Cardiac fibroblast (primary cell): ENCODE measurements around the gene ZDHHC4.

Source experiments
- DNase-seq, 2 donors: peaks; one replicate each; pipeline versions ENCODE4 v3.0.0 to v3.0.0-alpha.2; 2010; ENCODE audit warnings: low read depth in 2 of 2
- H3K4me3 ChIP-seq, 2 donors: replicated peaks in 1 of 2; 1 replicate in 1 of 2; 2 replicates in 1 of 2; pipeline ENCODE4 v1.5.1; 2011; ENCODE audit warnings: low read depth in 2 of 2, low read length in 2 of 2, mild to moderate bottlenecking in 2 of 2, moderate library complexity in 1 of 2
- TF ChIP-seq, protein P1 (sequence below): IDR thresholded peaks from one replicate; pipeline ENCODE4 v1.5.1; 2011; ENCODE audit warnings: low read depth, mild to moderate bottlenecking, low read length, inconsistent platforms

The ZDHHC4 gene

DNA sequence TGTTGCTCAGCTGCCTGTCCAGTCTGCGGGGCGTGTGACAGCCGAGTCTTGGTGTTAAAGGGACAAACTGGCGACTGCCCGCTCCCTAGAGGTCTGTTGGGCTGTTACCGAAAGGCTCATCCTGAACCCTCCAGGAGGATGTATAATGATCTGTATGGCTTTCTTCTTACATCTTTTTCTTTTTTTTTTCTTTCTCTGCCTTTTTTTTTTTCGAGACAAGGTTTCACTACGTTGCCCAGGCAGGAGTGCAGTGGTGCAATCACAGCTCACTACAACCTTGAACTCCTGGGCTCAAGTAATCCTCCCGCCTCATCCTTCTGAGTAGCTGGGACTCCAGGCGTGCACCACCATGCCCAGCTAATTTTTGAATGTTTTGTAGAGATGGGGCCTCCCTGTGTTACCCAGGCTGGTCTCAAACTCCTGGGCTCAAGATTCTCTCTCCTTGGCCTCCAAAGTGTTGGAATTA, 13.4 kb downstream of the ZDHHC4 start:
- peak overlapping the region; percentile 73 to 90 for H3K4me3 ChIP-seq
- DNase-seq: no peak
- TF ChIP-seq, protein P1, sequence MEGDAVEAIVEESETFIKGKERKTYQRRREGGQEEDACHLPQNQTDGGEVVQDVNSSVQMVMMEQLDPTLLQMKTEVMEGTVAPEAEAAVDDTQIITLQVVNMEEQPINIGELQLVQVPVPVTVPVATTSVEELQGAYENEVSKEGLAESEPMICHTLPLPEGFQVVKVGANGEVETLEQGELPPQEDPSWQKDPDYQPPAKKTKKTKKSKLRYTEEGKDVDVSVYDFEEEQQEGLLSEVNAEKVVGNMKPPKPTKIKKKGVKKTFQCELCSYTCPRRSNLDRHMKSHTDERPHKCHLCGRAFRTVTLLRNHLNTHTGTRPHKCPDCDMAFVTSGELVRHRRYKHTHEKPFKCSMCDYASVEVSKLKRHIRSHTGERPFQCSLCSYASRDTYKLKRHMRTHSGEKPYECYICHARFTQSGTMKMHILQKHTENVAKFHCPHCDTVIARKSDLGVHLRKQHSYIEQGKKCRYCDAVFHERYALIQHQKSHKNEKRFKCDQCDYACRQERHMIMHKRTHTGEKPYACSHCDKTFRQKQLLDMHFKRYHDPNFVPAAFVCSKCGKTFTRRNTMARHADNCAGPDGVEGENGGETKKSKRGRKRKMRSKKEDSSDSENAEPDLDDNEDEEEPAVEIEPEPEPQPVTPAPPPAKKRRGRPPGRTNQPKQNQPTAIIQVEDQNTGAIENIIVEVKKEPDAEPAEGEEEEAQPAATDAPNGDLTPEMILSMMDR: no peak

DNA sequence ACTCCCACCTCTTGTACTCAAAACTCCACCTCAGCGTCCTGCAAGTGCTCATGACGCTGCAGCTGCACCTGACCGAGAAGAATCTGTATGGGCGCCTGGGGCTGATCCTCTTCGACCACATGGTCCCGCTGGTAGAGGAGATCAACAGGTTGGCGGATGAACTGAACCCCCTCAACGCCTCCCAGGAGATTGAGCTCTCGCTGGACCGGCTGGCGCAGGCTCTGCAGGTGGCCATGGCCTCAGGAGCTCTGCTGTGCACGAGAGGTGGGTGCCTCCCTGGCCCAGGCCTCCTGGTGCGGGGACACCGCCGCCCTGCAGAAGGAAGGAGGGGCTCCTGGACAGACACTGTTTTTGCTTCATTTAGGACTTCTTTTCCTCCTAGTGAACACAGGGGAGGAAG, 22.8 kb downstream of the ZDHHC4 start:
- no peak for DNase-seq
- H3K4me3 ChIP-seq: no peak overlapping the region
- TF ChIP-seq, protein P1: no peak

- no peak overlapping the region for H3K4me3 ChIP-seq
- TF ChIP-seq, protein P1: no peak
- no peak for DNase-seq
Observed at GRCh38 chr7:6604458-6604857, 27.2 kb downstream of the ZDHHC4 start.

DNA sequence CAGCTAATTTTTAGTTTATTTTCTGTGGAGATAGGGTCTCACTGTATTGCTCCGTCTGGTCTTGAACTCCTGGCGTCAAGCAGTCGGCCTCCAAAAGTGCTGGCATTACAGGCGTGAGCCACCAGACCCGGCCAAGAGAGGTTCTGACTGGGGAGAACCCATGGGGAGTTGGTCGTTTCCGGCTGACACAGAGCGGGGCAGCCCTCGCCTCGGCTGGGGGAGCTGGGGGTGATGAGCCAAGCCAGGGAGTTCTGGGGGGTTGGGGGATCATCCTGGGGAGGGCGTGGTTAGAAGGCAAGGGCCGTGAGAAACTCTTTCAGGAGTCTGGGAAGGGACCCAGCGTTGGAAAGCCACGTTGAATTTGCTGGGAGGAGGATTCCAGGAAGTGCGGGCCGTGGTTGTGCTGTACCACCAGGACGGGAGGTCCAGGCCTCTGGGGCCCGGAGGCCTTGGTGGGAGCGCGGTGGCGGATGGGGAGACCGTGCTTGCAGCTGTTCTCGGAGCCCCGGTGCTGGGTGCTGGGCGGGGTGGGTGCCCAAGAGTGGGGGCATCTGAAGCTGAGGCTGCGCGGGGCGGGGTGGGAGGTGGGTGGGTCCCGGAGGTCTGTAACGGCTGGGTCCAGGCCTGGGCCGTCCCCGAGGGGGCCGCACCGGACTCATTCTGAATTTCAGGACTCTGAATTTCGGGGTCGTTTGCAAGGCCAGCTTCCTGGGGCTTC, 29.8 kb downstream of the ZDHHC4 start:
- TF ChIP-seq, protein P1: no peak
- H3K4me3 ChIP-seq: no peak overlapping the region
- DNase-seq: no peak

DNA sequence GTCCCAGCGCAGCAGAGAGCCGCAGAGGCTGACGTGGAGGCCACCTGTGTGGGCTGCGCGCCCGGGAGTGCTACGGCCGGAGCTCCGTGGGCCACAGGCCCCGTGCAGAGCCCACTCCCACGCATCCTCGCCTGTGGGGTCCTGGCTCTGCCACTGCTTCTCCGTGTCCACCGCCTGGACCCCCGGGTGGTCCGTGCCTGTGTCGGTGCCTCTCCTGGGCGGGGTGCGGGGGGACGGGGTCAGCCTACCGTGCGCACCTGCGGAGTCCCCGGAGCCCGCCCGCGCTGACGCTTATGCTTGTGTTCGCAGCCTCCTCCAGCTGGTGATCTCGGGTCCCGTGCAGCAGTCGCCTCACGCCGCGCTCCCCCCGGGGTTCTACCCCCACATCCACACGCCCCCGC, 30.4 kb downstream of the ZDHHC4 start:
- TF ChIP-seq, protein P1: no peak
- H3K4me3 ChIP-seq: no peak overlapping the region
- no peak for DNase-seq

DNA sequence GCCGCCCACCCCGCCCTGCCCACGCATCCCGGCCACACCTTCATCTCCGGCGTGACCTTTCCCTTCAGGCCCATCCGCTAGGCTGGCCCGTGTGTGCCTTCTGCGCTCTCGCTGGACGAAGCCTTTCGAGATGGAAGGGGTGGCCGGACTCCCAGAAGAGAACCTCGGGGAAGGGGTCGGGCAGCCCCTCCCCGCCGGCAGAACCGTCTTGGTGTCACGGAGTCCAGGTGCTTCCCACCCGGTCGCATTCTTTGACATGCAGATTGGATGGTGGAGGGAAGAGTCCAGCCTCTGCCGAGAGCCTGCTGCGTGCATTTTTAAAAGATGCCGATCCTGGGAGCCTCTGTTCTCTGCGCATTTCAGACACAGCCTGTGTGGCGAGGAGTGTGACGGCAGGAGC, 30.8 kb downstream of the ZDHHC4 start:
- TF ChIP-seq, protein P1: no peak
- DNase-seq: no peak

DNA sequence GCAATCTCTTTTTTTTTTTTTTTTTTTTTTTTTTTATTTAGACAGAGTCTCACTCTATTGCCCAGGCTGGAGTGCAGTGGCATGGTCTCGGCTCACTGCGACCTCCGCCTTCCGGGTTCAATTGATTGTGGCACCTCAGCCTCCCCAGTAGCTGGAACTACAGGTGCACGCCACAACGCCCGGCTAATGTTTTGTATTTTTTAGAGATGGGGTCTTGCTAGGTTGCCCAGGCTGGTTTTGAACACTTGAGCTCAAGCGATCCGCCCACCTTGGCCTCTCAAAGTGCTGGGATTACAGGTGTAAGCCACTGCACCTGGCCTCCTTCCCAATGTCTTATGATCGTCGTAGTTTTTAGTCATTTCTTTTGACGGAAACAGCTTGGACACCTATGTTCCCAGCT, 31.5 kb downstream of the ZDHHC4 start:
- no peak overlapping the region for H3K4me3 ChIP-seq
- TF ChIP-seq, protein P1: no peak
- no peak for DNase-seq

More for the DNA sequence above, 30.8 kb downstream of the ZDHHC4 start:
- H3K4me3 ChIP-seq: no peak overlapping the region
